ENCODE data around the gene TRMT5.

DNA sequence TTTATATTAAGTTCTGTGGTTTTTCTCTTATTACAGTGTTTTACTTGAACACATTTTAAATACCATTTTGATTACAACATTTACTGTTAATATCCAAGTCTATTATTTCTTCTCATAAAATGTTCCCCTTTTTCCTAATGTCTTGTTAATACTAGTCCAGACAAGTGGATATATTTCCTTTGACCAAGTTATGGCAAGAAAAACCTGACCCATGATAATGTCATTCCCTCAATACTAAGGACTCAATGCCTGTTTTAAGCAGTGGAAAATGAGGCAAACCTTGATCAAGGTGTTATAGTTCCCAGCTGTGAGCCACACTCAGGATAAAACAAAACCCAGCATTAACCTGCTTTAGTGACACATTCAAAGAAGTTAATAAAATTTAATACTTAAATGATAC lies 12.2 kb downstream of the TRMT5 start:
- TF ChIP-seq, protein P1, sequence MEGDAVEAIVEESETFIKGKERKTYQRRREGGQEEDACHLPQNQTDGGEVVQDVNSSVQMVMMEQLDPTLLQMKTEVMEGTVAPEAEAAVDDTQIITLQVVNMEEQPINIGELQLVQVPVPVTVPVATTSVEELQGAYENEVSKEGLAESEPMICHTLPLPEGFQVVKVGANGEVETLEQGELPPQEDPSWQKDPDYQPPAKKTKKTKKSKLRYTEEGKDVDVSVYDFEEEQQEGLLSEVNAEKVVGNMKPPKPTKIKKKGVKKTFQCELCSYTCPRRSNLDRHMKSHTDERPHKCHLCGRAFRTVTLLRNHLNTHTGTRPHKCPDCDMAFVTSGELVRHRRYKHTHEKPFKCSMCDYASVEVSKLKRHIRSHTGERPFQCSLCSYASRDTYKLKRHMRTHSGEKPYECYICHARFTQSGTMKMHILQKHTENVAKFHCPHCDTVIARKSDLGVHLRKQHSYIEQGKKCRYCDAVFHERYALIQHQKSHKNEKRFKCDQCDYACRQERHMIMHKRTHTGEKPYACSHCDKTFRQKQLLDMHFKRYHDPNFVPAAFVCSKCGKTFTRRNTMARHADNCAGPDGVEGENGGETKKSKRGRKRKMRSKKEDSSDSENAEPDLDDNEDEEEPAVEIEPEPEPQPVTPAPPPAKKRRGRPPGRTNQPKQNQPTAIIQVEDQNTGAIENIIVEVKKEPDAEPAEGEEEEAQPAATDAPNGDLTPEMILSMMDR (conservative IDR thresholded peaks at IDR 0.05; ENCODE audit: low read length) = no peak
- no peak for TF ChIP-seq EZH2phosphoT487 (IDR thresholded peaks at IDR 0.05; ENCODE audit: borderline replicate concordance, low read depth, low read length)
